Neural cell (in vitro differentiated cells): ENCODE measurements around the gene MED13L. TPM values are rescaled to one million over a fixed set of nuclear protein-coding genes. Genes with fewer than 3 reads are reported as not detected.

Source experiments
- H2AFZ ChIP-seq: fragments of 200-600, 300-800 bp; sonication (generic), shearing (Covaris generic); 2 replicates; pipeline ENCODE4 v1.6.0; 2014; ENCODE audit warnings: low read depth, mild to moderate bottlenecking, antibody characterized with exemption, low read length, moderate library complexity
- H3F3A ChIP-seq: fragments of 200-600 bp; shearing (Covaris generic); 2 replicates; pipeline ENCODE4 v1.6.1; 2016; ENCODE audit warnings: mild to moderate bottlenecking, moderate library complexity, mixed read lengths, antibody characterized with exemption, low read length; ENCODE audit not compliant: insufficient read depth, poor library complexity, severe bottlenecking
- H3K27ac ChIP-seq: fragments of 200-600, 300-800 bp; sonication (generic), shearing (Covaris generic); 2 replicates; pipeline ENCODE4 v1.5.1; 2014; ENCODE audit warnings: mild to moderate bottlenecking, low read length, moderate library complexity
- H3K27me3 ChIP-seq: fragments of 300-800, 200-600 bp; sonication (generic), shearing (Covaris generic); 2 replicates; pipeline ENCODE4 v1.6.0; 2014; ENCODE audit warnings: mild to moderate bottlenecking, low read depth, low read length, moderate library complexity; ENCODE audit not compliant: insufficient read depth
- H3K36me3 ChIP-seq: fragments of 300-800, 200-600 bp; sonication (generic), shearing (Covaris generic); 2 replicates; pipeline ENCODE4 v1.5.1; 2014; ENCODE audit warnings: mild to moderate bottlenecking, antibody characterized with exemption, low read length, moderate library complexity; ENCODE audit not compliant: insufficient read depth
- H3K4me2 ChIP-seq: fragments of 300-800, 200-600 bp; sonication (generic), shearing (Covaris generic); 2 replicates; pipeline ENCODE4 v1.6.0; 2014; ENCODE audit warnings: mild to moderate bottlenecking, low read length
- H3K4me3 ChIP-seq: fragments of 300-800, 200-600 bp; sonication (generic), shearing (Covaris generic); 2 replicates; pipeline ENCODE4 v1.5.1; 2014; ENCODE audit warnings: mild to moderate bottlenecking, low read length, moderate library complexity
- H3K79me2 ChIP-seq: fragments of 200-600 bp; shearing (Covaris generic); replicated peaks from 2 replicates; pipeline ENCODE4 v1.6.0; 2014; ENCODE audit warnings: mild to moderate bottlenecking, low read length, moderate library complexity; ENCODE audit not compliant: insufficient read depth
- H3K9ac ChIP-seq: fragments of 300-800, 200-600 bp; sonication (generic), shearing (Covaris generic); 2 replicates; pipeline ENCODE4 v1.6.1; 2016; ENCODE audit warnings: mild to moderate bottlenecking, low read length, mixed read lengths
- H3K9me2 ChIP-seq: fragments of 200-600 bp; shearing (Covaris generic); 2 replicates; pipeline ENCODE4 v1.6.1; 2016; ENCODE audit warnings: mild to moderate bottlenecking, low read length, mixed read lengths; ENCODE audit not compliant: insufficient read depth
- H3K9me3 ChIP-seq: fragments of 200-600, 300-800 bp; sonication (generic), shearing (Covaris generic); 2 replicates; pipeline ENCODE4 v1.6.1; 2016; ENCODE audit warnings: mild to moderate bottlenecking, mixed run types, low read length, moderate library complexity, mixed read lengths
- H4K20me1 ChIP-seq: fragments of 200-600 bp; shearing (Covaris generic); 2 replicates; pipeline ENCODE4 v1.6.1; 2016; ENCODE audit warnings: mild to moderate bottlenecking, mixed run types; ENCODE audit not compliant: insufficient read depth
- CTCF ChIP-seq: fragments of 450-650 bp; IDR thresholded peaks from 2 replicates; pipeline ENCODE4 v1.5.1; 2014; ENCODE audit warnings: antibody characterized with exemption, mild to moderate bottlenecking, moderate library complexity; ENCODE audit not compliant: poor library complexity, severe bottlenecking
- EP300 ChIP-seq: fragments of 450-650 bp; conservative IDR thresholded peaks from 2 replicates; pipeline ENCODE4 v1.6.1; 2014; ENCODE audit warnings: antibody characterized with exemption, mild to moderate bottlenecking, moderate library complexity; ENCODE audit not compliant: poor library complexity, severe bottlenecking
- EZH2 ChIP-seq: fragments of 200-600, 300-800 bp; shearing (Covaris generic), sonication (generic); IDR thresholded peaks from 2 replicates; pipeline ENCODE4 v1.6.1; 2014; ENCODE audit warnings: antibody characterized with exemption, low read length, borderline replicate concordance, mild to moderate bottlenecking; ENCODE audit not compliant: insufficient read depth, poor library complexity, severe bottlenecking
- MXI1 ChIP-seq: fragments of 450-650 bp; conservative IDR thresholded peaks from 2 replicates; pipeline ENCODE4 v1.6.1; 2014; ENCODE audit warnings: antibody characterized with exemption, mild to moderate bottlenecking; ENCODE audit not compliant: poor library complexity, severe bottlenecking
- POLR2AphosphoS5 ChIP-seq: IDR thresholded peaks from 2 replicates; pipeline ENCODE4 v1.6.1; 2012
- RAD21 ChIP-seq: fragments of 450-650 bp; conservative IDR thresholded peaks from 2 replicates; pipeline ENCODE4 v1.6.1; 2014; ENCODE audit warnings: antibody characterized with exemption, mild to moderate bottlenecking, moderate library complexity
- REST ChIP-seq: IDR thresholded peaks from 2 replicates; pipeline ENCODE4 v1.6.1; 2012; ENCODE audit warnings: borderline replicate concordance
- SMC3 ChIP-seq: fragments of 450-650 bp; conservative IDR thresholded peaks from 2 replicates; pipeline ENCODE4 v1.6.1; 2014; ENCODE audit warnings: antibody characterized with exemption, mild to moderate bottlenecking, moderate library complexity; ENCODE audit not compliant: poor library complexity
- TAF1 ChIP-seq: IDR thresholded peaks from 2 replicates; pipeline ENCODE4 v1.6.1; 2012; ENCODE audit warnings: low read depth
- polyA plus RNA-seq: library from polyadenylated mRNA; depleted of rRNA; stranded (reverse); fragments of >200 nt; gene quantifications from 2 replicates; pipeline ENCODE4 v1.2.3, GENCODE V29; 2014

MED13L gene
- polyA plus RNA-seq, 1 donor from 2014 or later: 38.9 TPM

GRCh38 chr12:115964626-115965025 lies 312.9 kb downstream of the MED13L start:
- no peak overlapping the region for H2AFZ ChIP-seq
- H3K4me3 ChIP-seq: no peak overlapping the region
- H3K9me3 ChIP-seq: no peaks in the 10 kb centered on the region
- no peaks in the 10 kb centered on the region for H4K20me1 ChIP-seq
- H3K36me3 ChIP-seq: peaks cover 11% of the 10 kb centered on the region
- no peak for TF ChIP-seq RAD21
- no peak for TF ChIP-seq POLR2AphosphoS5
- no peak for TF ChIP-seq EP300
- TF ChIP-seq EZH2: no peak
- no peak for TF ChIP-seq CTCF
- no peak for TF ChIP-seq MXI1
- TF ChIP-seq SMC3: no peak
- TF ChIP-seq TAF1: no peak
- TF ChIP-seq REST: no peak
- no peaks in the 10 kb centered on the region for H3K27me3 ChIP-seq
- no peaks in the 10 kb centered on the region for H3F3A ChIP-seq
- no peaks in the 10 kb centered on the region for H3K79me2 ChIP-seq
- H3K9me2 ChIP-seq: no peaks in the 10 kb centered on the region
- H3K4me2 ChIP-seq: no peak overlapping the region
- H3K9ac ChIP-seq: no peak overlapping the region
- no peak overlapping the region for H3K27ac ChIP-seq

GRCh38 chr12:115964214-115964613 lies 313.3 kb downstream of the MED13L start:
- TF ChIP-seq RAD21: no peak
- H3K79me2 ChIP-seq: no peaks in the 10 kb centered on the region
- no peak overlapping the region for H3K4me3 ChIP-seq
- no peaks in the 10 kb centered on the region for H3K27me3 ChIP-seq
- no peak overlapping the region for H3K9ac ChIP-seq
- H2AFZ ChIP-seq: no peak overlapping the region
- peaks cover 11% of the 10 kb centered on the region for H3K36me3 ChIP-seq
- no peak overlapping the region for H3K4me2 ChIP-seq
- H3F3A ChIP-seq: no peaks in the 10 kb centered on the region
- no peaks in the 10 kb centered on the region for H3K9me2 ChIP-seq
- H3K27ac ChIP-seq: no peak overlapping the region
- H3K9me3 ChIP-seq: no peaks in the 10 kb centered on the region
- no peaks in the 10 kb centered on the region for H4K20me1 ChIP-seq

- no peaks in the 10 kb centered on the region for H3K27me3 ChIP-seq
- no peak overlapping the region for H3K4me3 ChIP-seq
- no peak for TF ChIP-seq SMC3
- no peak for TF ChIP-seq POLR2AphosphoS5
- TF ChIP-seq RAD21: no peak
- no peak for TF ChIP-seq MXI1
- TF ChIP-seq CTCF: no peak
- no peak for TF ChIP-seq EP300
- no peak for TF ChIP-seq TAF1
- no peak for TF ChIP-seq REST
- no peak for TF ChIP-seq EZH2
- no peaks in the 10 kb centered on the region for H3K79me2 ChIP-seq
- no peaks in the 10 kb centered on the region for H4K20me1 ChIP-seq
- no peak overlapping the region for H3K4me2 ChIP-seq
- H3K9me3 ChIP-seq: no peaks in the 10 kb centered on the region
- H3K9ac ChIP-seq: no peak overlapping the region
- H2AFZ ChIP-seq: no peak overlapping the region
- H3K36me3 ChIP-seq: peaks cover 11% of the 10 kb centered on the region
- no peaks in the 10 kb centered on the region for H3K9me2 ChIP-seq
- no peaks in the 10 kb centered on the region for H3F3A ChIP-seq
- H3K27ac ChIP-seq: no peak overlapping the region
These were observed 315.3 kb downstream of the MED13L start for GRCh38 chr12:115962216-115962615.
